NCI-H82 treated with DMSO at 0.1 percent for 48 hours (cell line): ENCODE data around the gene TBC1D2B.
"Not testable (repeated sequence)": the region's sequence is repeated elsewhere in the genome, so short reads cannot be mapped to it uniquely, and the experiment has no call there.

Source experiments
- DNase-seq: peaks from one replicate; lab custom pipeline; 2025; ENCODE audit not compliant: unreplicated experiment; lab: John Stamatoyannopoulos, UW

Gene TBC1D2B

DNA sequence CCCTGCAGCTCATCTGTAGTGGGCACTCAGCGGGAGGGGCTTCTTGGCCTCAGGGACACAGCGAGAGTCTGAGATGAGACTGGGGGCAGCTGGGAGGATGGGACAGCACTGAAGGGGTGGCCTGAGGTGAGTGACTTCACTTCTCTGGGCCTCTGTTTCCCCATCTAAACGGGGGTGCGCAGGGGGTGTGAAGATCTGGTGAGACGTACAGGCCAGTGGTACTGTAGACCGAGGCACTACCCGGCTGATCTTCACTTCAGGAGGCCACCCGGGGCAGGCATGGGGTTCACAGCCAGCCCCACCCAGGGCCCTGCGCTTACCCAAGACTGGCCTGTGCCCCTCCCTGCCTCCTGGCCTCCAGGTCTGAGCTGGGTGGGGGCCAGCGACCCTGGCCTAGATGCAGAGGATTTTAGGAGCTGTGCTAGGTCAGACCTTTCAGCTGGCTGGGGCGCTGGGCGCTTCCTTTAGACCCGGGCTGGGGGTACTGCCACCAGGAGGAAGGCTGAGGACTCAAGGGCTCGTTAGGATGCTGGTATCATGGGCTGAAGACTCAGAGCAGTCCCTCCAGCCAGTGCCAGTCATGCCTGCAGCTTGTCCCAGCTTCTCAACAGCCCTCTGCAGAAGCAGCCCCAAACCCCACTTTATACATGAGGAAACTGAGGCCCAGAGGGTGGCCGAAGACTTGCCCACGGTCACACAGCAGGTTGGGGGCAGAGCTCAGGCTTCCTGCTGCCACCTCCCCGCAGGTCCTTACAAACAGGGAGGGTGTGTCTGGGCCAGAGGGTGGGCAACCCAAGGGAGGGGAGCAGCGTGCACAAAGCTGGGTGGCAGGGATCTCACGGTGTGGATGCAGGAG lies 99.4 kb downstream of the TBC1D2B start:
- DNase-seq = not testable (repeated sequence)

DNA sequence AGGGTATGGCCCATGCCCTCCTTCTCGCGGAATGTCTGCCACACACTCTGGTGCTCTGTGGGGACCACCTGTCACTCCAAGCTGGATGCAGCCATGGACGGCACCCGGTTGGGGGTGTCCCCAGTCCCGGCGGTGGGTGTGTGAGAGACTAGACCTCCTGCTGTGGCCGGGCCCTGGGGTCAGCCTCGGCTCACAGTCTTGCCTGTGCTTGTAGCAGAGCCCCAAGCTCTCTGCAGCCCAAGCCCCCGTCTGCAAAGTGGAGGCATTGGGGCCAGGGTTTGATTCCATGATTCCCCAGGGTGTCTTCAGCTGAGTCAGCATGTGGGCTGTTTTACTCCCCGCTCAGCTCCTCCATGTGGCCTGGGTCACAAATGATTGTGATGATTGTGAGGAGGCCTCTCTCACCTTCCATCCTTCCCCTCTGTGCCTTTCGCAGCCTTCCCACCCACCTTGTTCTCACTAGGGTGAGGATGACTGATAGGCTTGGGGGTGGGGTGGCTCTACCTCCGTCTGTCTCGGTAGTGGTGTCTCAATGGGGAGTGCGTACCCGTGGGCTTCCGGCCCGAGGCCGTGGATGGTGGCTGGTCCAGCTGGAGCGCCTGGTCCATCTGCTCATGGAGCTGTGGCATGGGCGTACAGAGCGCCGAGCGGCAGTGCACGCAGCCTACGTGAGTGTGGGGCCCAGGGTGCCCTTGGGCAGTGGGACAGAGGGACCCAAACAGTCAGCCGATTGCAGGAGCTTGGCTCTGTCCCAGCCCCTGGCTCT lies 100.6 kb downstream of the TBC1D2B start:
- DNase-seq = not testable (repeated sequence)

DNA sequence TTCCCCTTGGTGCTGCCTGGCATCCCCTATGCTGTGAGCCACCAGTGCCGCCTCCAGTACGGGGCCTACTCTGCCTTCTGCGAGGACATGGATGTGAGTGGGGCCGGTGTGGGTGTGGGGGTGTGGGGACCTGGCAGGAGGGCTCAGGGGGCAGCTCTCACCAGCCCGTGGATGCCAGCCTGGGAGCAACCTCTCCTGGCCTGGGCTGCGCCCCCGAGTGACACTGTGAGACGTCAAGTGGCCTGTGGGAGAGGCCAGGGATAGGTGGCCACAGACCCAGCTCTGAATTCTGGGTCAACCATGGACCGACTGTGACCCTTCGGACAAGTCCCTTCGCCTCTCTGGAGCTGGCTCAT lies 101.4 kb downstream of the TBC1D2B start:
- not testable (repeated sequence) for DNase-seq

DNA sequence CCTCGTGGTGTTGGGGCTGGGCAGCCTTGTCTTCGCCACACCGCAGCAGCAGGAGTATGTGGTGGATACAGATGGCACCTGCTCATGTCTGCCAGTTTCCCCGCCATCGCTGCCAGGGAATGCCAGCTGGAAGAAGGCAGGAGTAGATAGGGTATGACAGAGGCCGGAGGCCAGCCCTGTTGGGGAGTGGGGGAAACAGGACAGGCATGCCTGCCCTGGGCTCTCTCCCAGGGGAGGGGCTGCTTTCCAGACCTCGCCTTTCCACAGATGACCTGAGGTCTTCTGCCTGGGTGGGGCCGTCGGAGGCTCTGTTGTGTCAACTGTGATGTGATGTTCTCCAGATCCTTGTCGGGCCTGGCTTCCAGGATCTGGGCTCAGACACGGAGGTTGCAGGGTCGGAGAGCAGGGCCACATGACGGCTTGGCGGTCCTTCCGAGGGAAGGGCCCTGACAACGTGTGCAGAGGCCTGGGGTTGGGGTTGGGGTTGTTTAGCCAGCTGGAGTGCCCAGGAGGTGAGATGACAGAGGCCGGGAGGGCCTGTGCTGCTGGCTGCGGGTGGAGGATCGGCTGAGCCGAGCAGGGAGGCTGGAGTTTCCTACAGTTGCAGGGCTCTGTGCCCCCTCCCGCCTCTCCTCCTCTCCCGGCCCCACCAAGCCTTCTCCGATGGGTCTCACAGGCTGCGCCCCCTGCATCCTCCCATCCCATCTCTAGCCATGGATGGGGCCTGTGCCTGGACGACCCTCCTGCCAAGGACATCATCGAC lies 102.0 kb downstream of the TBC1D2B start:
- DNase-seq = no peak

DNA sequence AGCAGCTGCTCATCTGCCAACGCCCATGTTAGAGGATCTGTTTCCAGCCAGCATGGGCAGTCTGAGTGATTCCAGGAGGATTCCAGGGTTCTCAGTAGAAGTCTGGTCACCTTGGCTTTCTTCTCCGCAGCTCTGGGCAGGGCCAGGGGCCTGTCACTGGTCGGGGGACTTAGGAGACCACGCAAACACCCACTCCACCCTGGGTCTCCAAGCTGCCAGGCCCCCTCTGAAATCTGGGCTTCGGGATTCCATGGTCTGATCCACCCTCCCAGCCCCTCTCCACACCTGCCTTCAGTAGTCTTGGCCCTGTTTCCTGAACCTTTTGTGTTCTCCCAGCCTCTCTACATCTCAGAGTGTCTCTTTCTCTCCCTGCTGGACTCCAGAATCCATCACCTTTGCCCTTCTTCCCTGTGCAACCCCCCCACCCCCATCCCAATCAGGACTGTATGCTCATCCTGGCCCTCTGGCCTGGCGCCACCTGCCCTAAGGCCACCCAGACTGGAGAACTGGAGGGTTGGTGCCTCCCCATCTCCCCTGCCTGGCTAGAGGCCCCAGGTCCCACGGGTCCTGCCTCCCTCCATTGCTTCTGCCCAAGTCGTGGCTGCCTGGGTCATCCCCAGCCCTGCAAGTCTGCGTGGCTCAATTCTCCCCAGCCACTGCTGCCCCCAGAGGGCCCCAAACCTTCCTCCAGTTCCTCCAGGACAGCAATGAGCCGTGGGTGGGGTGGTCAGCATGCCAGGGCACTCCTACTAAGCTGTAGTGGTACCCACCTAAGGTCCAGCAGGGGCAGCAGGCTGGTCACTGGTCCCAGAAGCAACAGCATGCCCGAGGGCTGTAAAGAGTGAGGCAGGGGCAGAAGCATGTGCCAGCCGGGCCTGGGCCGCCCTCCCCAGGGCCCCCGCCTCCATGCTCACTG lies 102.8 kb downstream of the TBC1D2B start:
- DNase-seq = no peak

DNA sequence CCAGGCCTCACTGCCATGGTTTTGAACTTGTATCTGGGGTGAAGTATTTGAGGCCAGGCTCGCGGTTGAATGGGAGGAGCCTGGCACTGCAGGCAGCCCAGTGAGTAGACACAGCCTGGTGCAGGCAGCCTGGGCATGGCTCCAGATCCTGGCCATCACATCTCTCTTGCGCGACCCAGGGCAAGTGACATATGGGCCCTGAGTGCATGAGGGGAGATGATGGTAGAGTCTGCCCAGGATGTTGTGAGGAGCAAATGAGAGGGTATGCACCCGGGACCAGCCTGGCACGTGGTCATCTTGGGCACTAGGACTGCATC lies 103.5 kb downstream of the TBC1D2B start:
- no peak for DNase-seq

DNA sequence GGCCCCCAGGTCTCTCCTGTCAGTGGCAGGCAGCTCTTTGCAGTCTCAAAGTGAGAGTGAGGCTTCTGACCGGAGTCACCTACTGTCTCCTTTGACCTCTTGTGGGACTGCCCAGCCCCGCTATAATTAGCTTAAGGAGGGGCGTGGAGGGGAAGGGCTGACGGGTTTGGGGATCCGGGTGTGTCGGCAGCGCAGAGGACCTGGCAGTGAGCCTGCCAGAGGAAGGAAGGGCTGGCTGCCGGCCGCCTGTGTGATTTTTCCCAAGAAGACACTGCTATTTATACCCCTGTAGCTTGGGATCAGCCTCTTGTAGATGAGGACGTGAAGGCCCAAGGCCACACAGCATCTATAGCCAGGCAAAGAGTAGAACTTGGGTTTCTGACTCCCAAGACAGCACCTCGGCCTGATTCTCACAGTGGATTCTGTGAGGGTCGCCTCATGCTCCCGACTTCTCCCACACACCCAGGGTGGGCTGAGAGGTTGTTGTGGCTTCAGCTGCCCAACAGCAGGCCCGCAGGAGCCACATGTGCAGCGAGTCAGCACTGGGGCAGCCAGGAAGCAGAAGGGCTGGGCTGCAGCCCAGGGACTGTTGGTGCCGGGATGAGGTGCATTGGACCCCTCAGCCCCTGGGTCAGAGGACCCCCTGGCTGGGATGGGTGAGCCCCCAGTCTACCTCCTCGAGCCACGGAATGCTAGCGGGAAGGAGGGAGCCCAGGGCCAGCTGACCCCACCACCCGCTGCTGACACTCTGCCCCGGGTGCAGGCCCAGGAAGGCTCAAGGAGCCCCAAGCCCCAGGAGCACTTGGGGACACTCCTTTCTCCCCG lies 104.0 kb downstream of the TBC1D2B start:
- not testable (repeated sequence) for DNase-seq

DNA sequence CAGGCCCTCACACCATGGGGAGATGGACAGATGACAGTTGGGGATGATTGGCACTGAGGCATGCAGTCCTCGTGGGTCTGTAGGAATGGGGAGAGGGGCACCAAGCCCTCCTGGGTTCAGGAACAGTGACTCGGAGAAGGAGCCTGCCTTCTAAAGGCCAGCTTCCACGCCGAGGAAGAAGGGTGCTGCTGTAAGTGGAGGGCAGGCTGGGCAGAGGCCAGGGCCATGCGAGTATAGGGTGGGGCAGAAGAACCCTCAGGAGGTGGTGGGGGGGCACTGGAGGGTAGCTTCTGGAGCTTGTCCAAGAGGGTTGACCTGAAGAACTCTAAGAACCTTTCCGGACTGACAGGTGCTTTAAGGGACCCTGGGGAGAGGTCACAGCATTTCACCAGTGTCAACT lies 104.8 kb downstream of the TBC1D2B start:
- not testable (repeated sequence) for DNase-seq

DNA sequence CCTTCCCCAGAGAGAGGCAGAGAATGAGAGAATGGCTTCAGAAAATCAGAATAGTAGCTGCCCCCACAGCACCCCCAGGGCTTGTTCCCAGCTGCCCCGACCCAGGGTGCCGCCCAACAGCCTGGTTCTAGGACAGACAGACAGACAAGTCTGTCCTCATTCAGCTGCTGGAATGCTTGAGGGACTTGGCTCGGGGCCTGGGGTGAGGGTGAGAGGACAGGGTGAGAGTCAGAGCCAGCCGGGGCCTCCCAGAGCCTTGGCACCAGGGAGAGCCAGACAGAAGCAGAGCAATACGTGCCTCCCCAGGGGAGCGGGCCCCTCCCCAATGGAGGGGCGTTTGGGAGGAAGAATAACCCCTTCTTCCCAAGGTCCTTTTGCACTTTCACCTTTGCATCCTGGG lies 105.6 kb downstream of the TBC1D2B start:
- DNase-seq = not testable (repeated sequence)

DNA sequence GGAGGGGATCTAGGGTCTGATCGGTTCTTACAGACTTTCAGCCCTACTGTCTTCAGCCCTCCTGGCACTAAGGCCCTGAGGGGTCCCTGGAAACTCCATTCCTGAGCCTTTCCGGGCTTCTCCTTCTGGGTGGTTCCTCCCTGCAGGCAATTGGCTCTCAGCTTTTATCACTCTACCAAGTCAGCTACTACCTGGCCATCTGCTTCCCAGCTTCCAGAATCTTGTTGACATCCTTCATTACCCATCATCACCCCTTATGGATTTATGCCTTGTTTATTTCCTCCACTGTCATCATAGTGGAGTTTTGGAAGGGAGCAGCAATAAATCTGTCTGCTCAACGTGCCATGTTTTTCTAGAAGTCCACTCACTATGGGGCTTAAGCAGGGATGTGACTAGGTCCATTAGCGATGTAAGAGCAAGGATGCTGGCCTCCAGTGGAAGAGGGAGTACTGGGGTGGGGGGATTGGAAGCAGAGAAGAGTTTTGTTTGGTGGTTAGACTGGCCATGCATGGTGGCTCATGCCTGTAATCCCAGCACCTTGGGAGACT lies 106.6 kb downstream of the TBC1D2B start:
- DNase-seq = not testable (repeated sequence)

DNA sequence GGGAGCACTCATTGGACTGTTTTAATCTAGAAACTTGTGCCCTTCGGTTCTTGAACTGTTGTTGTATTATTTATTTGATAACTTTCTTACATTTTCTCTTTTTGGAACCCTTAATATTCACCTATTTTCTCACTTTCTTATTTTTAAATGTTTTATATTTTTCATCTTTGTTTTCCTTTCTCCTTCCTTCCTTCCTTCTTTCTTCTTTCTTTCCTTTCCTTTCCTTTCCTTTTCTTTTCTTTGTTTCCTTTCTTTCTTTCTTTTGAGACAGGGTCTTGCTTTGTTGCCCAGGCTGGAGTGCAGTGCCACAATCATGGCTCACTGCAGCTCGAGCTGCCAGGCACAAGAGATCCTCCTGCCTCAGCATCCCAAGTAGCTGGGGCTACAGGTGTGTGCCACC lies 108.5 kb downstream of the TBC1D2B start:
- DNase-seq = no peak

DNA sequence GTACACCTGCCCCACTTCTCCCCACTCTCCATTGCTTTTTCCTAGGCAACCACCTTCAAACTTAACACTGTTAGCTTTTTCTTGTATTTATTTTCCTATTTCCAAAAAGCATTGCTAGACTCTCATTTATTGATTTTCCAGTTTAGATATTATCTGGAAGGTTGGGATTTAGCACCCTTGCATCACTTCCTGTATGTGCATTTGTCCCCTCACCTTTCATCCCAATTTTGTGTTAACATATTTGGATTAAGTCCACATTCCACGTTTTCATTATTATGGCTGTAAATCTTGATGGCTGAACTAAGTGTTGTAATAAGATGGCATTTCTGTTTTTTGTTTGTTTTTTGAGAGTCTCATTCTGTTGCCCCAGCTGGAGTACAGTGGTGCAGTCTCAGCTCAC lies 109.7 kb downstream of the TBC1D2B start:
- DNase-seq = no peak

DNA sequence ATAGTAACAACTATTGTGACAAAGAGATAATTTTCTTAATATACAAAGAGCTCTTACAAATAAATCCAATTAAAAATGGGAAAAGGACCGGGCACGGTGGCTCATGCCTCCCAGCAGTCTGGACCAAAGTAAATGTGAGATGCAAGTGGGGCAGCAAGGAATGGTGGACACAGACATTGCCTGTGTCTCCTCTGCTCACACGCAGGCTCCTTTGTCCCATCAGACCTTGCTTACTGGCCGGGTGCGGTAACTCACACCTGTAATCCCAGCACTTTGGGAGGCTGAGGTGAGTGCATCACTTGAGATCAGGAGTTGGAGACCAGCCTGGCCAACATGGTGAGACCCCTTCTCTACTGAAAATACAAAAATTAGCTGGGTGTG lies 110.3 kb downstream of the TBC1D2B start:
- not testable (repeated sequence) for DNase-seq

DNA sequence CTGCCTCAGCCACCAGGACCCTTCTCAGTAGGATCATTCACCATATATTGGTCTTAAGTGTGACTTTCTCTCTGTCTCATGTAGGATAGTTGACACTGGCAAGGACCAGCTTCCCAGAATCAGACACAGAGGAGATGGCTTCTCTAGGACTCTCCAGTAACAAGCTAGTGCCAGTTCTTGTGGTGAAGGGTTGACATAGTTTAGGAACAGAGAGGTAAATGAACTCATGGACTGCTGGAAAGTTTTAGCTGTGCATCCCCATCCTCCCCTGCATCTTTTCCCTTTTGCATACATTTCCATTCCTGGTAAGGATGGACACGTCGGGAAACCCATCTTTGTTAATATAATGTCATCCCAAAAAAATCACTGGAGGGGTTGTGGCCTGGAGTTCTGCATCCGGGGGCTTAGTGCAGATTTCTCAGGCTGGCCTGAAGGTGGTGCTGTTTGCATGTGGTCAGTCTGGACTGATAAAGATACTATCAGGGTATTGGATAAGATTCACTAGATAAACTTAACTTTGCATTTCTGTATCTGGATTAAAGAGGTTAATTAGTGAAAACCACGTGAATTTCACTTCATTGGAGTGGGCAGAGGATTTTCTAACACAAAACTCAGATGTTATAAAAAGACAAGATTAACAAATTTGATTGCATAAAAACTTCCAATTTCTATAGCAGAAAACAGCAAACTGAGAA lies 110.8 kb downstream of the TBC1D2B start:
- DNase-seq = no peak

DNA sequence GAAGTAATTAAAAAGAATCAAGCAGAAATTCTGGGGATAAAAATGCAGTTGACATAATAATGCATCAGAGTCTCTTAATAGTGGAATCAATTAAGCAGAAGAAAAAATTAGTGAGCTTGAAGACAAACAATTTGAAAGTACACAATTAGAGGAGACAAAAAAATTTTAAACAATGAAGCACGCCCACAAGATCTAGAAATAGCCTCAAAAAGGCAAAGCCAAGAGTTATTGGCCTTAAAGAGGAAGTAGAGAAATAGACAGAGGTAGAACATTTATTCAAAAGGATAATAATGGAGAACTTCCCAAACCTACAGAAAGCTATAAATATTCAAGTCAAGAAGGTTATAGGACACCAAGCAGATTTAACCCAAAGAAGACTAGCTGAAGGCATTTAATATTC lies 113.3 kb downstream of the TBC1D2B start:
- DNase-seq = no peak

DNA sequence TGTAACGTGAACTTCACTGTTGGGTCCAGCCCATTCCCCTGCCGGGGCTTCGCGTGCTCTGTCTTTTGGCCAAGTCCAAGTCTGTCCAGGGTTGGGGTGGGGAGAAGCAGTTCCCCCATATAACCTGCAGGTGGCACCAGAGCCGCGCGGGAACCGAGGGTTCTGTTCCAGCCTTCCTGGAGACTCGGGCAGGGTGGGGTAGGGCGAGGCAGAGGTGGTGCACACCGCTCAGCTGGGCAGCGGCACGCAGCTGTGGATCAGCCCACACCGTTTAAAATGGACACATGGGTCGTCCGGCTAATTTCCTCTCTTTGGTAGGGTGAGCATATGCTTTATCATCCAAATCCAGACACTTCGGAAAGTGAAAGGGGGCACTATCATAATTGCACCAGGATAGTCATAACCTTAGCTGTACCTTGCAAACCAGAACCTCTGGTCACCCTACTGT lies 118.1 kb downstream of the TBC1D2B start:
- DNase-seq = peak; percentile 13

DNA sequence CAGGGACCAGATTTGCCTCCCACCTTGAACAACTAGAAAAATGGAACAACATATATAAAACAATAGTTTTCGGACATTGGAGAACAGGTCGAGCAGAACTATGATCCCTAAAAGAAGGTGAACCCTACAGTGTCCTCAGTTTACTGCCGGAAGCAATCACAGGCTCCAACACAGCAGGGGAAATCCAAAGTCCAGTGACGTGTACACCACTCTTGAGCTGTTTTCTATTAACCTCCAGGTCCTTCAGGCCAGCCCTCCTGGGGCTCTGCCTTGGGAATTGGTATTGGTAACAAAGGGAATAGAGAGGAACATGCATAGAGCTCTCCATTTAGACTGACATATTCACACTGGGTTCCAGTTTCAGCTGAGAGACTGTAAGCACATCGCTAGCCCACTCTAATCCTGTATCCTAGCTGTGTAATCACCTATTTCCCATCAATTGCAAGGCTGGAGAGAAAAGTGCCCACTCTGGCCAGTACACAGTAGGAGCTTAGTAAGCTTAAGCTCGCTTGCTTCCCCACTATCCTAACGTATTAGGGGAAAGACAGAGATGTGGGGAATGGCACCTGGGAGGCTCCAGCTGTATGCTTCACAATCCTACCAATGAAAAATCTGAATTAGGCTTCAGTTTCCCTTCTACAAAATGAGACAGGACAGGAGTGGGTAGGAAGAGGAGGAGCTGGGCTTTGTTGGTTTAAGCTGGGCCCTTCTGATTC lies 118.6 kb downstream of the TBC1D2B start:
- DNase-seq = not testable (repeated sequence)

DNA sequence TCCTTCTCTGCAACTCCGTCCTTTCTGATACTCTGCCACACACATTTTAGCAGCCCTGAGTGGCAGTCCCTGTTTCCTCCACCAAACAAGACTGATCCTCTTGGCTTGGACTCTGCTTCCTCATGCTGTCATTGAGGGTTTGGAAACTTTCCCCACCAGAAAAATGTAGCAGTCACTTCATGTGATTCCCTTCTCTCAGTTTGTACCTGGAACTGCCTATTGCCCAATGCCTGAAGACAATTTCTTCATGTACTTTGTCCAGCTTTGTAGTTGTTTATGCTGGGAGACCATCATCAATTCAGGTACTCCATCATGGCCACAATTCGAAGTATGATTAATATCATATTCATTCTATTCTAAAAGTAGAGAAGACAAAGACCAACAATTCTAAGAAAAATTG lies 119.5 kb downstream of the TBC1D2B start:
- DNase-seq = not testable (repeated sequence)
